HG03565 (cell line): ENCODE results near the gene CRIP3.

Source experiments
- ATAC-seq: cut with Tn5 transposase; IDR thresholded peaks from one replicate; pipeline ENCODE4 v1.9.1; 2021; ENCODE audit warnings: mild to moderate bottlenecking, moderate library complexity; ENCODE audit not compliant: unreplicated experiment

CRIP3 gene

GRCh38 chr6:43274916-43275597, 33.6 kb downstream of the CRIP3 start:
- ATAC-seq, result no peak

- ATAC-seq, result no peak
Measured at GRCh38 chr6:43274127-43274915, 34.3 kb downstream of the CRIP3 start.

- no peak for ATAC-seq
Measured at GRCh38 chr6:43273707-43274106, 34.9 kb downstream of the CRIP3 start.

GRCh38 chr6:43271944-43272343, 36.7 kb downstream of the CRIP3 start:
- ATAC-seq, result no peak

GRCh38 chr6:43271103-43271815, 37.4 kb downstream of the CRIP3 start:
- no peak for ATAC-seq

- ATAC-seq, result no peak
Measured at GRCh38 chr6:43269273-43270007, 39.2 kb downstream of the CRIP3 start.

- ATAC-seq, result no peak
Measured at GRCh38 chr6:43268782-43269272, 39.8 kb downstream of the CRIP3 start.

GRCh38 chr6:43268355-43268700, 40.3 kb downstream of the CRIP3 start:
- no peak for ATAC-seq

- no peak for ATAC-seq
Measured at GRCh38 chr6:43267619-43268354, 40.8 kb downstream of the CRIP3 start.

- no peak for ATAC-seq
Measured at GRCh38 chr6:43265564-43265963, 43.1 kb downstream of the CRIP3 start.

GRCh38 chr6:43264599-43265145, 44.0 kb downstream of the CRIP3 start:
- ATAC-seq, result no peak

- no peak for ATAC-seq
Measured at GRCh38 chr6:43263314-43264178, 45.1 kb downstream of the CRIP3 start.

- no peak for ATAC-seq
Measured at GRCh38 chr6:43262780-43263313, 45.8 kb downstream of the CRIP3 start.

GRCh38 chr6:43262000-43262779, 46.4 kb downstream of the CRIP3 start:
- no peak for ATAC-seq

GRCh38 chr6:43261198-43261597, 47.4 kb downstream of the CRIP3 start:
- no peak for ATAC-seq

GRCh38 chr6:43260791-43261190, 47.8 kb downstream of the CRIP3 start:
- no peak for ATAC-seq

GRCh38 chr6:43258807-43259686, 49.6 kb downstream of the CRIP3 start:
- ATAC-seq, result no peak
